Measurements from ENCODE around the gene GPR160.

DNA sequence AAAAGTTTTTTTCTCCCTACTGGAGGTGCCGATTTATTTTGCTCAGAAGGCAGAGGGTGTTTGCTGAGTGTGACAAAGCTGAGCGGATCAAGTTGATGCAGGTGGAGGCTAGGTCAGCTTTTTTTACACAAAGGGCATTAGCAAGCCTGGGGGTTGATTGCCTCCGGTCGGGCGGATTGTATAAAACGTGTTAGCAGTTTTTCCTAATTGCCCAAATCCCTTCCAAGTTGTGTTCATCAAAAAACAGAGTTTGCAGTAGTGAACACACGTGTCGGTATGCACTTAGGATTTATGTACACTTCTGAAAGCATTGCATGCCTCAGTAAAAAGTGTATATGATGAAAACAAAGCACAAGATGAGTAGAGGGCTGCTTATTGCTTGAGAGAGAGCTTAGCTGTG is 2.6 kb downstream of the GPR160 start:
- TF ChIP-seq, protein P1, sequence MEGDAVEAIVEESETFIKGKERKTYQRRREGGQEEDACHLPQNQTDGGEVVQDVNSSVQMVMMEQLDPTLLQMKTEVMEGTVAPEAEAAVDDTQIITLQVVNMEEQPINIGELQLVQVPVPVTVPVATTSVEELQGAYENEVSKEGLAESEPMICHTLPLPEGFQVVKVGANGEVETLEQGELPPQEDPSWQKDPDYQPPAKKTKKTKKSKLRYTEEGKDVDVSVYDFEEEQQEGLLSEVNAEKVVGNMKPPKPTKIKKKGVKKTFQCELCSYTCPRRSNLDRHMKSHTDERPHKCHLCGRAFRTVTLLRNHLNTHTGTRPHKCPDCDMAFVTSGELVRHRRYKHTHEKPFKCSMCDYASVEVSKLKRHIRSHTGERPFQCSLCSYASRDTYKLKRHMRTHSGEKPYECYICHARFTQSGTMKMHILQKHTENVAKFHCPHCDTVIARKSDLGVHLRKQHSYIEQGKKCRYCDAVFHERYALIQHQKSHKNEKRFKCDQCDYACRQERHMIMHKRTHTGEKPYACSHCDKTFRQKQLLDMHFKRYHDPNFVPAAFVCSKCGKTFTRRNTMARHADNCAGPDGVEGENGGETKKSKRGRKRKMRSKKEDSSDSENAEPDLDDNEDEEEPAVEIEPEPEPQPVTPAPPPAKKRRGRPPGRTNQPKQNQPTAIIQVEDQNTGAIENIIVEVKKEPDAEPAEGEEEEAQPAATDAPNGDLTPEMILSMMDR (conservative IDR thresholded peaks at IDR 0.05; ENCODE audit: low read length), result no peak
- TF ChIP-seq EZH2phosphoT487 (IDR thresholded peaks at IDR 0.05; ENCODE audit: borderline replicate concordance, low read depth, low read length), result no peak
